GM10266 (cell line): ENCODE data around the gene MAN1C1.
"Not testable (repeated sequence)": the region's sequence is repeated elsewhere in the genome, so short reads cannot be mapped to it uniquely, and the experiment has no call there.

Source experiments
- DNase-seq: peaks from one replicate; pipeline ENCODE4 v3.0.0; 2012; ENCODE audit errors: extremely low spot score
- CTCF ChIP-seq: IDR thresholded peaks from 2 replicates; pipeline ENCODE4 v1.5.1; 2012; ENCODE audit warnings: mild to moderate bottlenecking, low read depth; ENCODE audit not compliant: control insufficient read depth, insufficient read depth; ENCODE audit errors: missing control alignments

MAN1C1 gene

GRCh38 chr1:25729790-25730644, 113.4 kb downstream of the MAN1C1 start:
- DNase-seq, result no peak

GRCh38 chr1:25731148-25731547, 114.6 kb downstream of the MAN1C1 start:
- TF ChIP-seq CTCF, result no peak
- DNase-seq, result no peak

More at GRCh38 chr1:25729790-25730644, 113.4 kb downstream of the MAN1C1 start:
- TF ChIP-seq CTCF, result no peak

- no peak for TF ChIP-seq CTCF
- DNase-seq, result no peak
These were observed 115.2 kb downstream of the MAN1C1 start for GRCh38 chr1:25731626-25732370.

GRCh38 chr1:25732821-25733220, 116.2 kb downstream of the MAN1C1 start:
- no peak for TF ChIP-seq CTCF
- DNase-seq, result no peak

GRCh38 chr1:25733271-25733670, 116.7 kb downstream of the MAN1C1 start:
- no peak for TF ChIP-seq CTCF
- DNase-seq, result no peak

- not testable (repeated sequence) for DNase-seq
These were observed 118.4 kb downstream of the MAN1C1 start for GRCh38 chr1:25734991-25735390.

GRCh38 chr1:25735956-25736529, 119.5 kb downstream of the MAN1C1 start:
- no peak for DNase-seq
- no peak for TF ChIP-seq CTCF
